ENCODE measurements around the gene CSNK1G2.

GRCh38 chr19:1953441-1954094 is 12.6 kb downstream of the CSNK1G2 start:
- no peak for TF ChIP-seq CTCF (conservative IDR thresholded peaks at IDR 0.05; ENCODE audit: low read depth in 2 of 2)
- no peak for TF ChIP-seq POLR2AphosphoS5 (IDR thresholded peaks at IDR 0.05; ENCODE audit: low read depth)
- no peak for TF ChIP-seq EZH2phosphoT487 (IDR thresholded peaks at IDR 0.05; ENCODE audit: unreplicated experiment)
- TF ChIP-seq EZH2 (IDR thresholded peaks at IDR 0.05; ENCODE audit: low read depth, unreplicated experiment) = no peak
- no peak for TF ChIP-seq JUNB (IDR thresholded peaks at IDR 0.05; ENCODE audit: unreplicated experiment)
- no peak for TF ChIP-seq REST (IDR thresholded peaks at IDR 0.05; ENCODE audit: unreplicated experiment)
- TF ChIP-seq CREB1 (CRISPR knock-in tag; IDR thresholded peaks at IDR 0.05; ENCODE audit: low read depth) = no peak
- TF ChIP-seq ZNF114 (CRISPR knock-in tag; IDR thresholded peaks at IDR 0.05) = no peak
- no peak for TF ChIP-seq ETS1 (IDR thresholded peaks at IDR 0.05)

Measured in GM23338 (cell line).